GM23248 (cell line): Measurements from ENCODE around the gene TTF1. TPM values are rescaled to one million over a fixed set of nuclear protein-coding genes. Genes with fewer than 3 reads are reported as not detected.

Source experiments
- DNase-seq: peaks from one replicate; pipeline ENCODE4 v3.0.0-alpha.2; 2015
- H2AFZ ChIP-seq: fragments of 200-600 bp; sonication (generic); 2 replicates; pipeline ENCODE4 v1.6.1; 2016; ENCODE audit warnings: antibody characterized with exemption
- H3F3A ChIP-seq: fragments of 200-600 bp; sonication (generic); 2 replicates; pipeline ENCODE4 v1.6.1; 2016; ENCODE audit warnings: mild to moderate bottlenecking, antibody characterized with exemption, mixed run types; ENCODE audit not compliant: insufficient read depth
- H3K27ac ChIP-seq: fragments of 200-600 bp; sonication (generic); 2 replicates; pipeline ENCODE4 v1.5.1; 2016; ENCODE audit warnings: mild to moderate bottlenecking
- H3K27me3 ChIP-seq: fragments of 200-600 bp; sonication (generic); replicated peaks from 2 replicates; pipeline ENCODE4 v1.6.1; 2016; ENCODE audit warnings: mild to moderate bottlenecking; ENCODE audit not compliant: insufficient read depth
- H3K36me3 ChIP-seq: fragments of 200-600 bp; sonication (generic); 2 replicates; pipeline ENCODE4 v1.6.1; 2016; ENCODE audit warnings: low read depth, mild to moderate bottlenecking
- H3K4me1 ChIP-seq: fragments of 200-600 bp; sonication (generic); 2 replicates; pipeline ENCODE4 v1.6.1; 2016; ENCODE audit warnings: mild to moderate bottlenecking; ENCODE audit not compliant: insufficient read depth
- H3K4me2 ChIP-seq: fragments of 200-600 bp; sonication (generic); one replicate; pipeline ENCODE4 v1.6.1; 2016; ENCODE audit warnings: mild to moderate bottlenecking; ENCODE audit not compliant: unreplicated experiment
- H3K4me3 ChIP-seq: fragments of 200-600 bp; sonication (generic); 2 replicates; pipeline ENCODE4 v1.5.1; 2016; ENCODE audit warnings: mild to moderate bottlenecking
- H3K79me2 ChIP-seq: fragments of 200-600 bp; sonication (generic); 2 replicates; pipeline ENCODE4 v1.6.1; 2016; ENCODE audit warnings: mild to moderate bottlenecking; ENCODE audit not compliant: insufficient read depth
- H3K9ac ChIP-seq: fragments of 200-600 bp; sonication (generic); 2 replicates; pipeline ENCODE4 v1.6.1; 2016; ENCODE audit warnings: mild to moderate bottlenecking
- H3K9me2 ChIP-seq: fragments of 200-600 bp; sonication (generic); 2 replicates; pipeline ENCODE4 v1.6.1; 2016; ENCODE audit warnings: mixed run types, mild to moderate bottlenecking, moderate library complexity; ENCODE audit not compliant: insufficient read depth
- H3K9me3 ChIP-seq: fragments of 200-600 bp; sonication (generic); one replicate; pipeline ENCODE4 v1.6.1; 2017; ENCODE audit warnings: low read depth
- H4K20me1 ChIP-seq: fragments of 200-600 bp; sonication (generic); 2 replicates; pipeline ENCODE4 v1.6.0; 2016; ENCODE audit not compliant: insufficient read depth
- EZH2 ChIP-seq: fragments of 200-600 bp; sonication (generic); IDR thresholded peaks from 2 replicates; pipeline ENCODE4 v1.6.1; 2018; ENCODE audit warnings: antibody characterized with exemption, mild to moderate bottlenecking; ENCODE audit not compliant: insufficient read depth, poor library complexity, severe bottlenecking
- EZH2phosphoT487 ChIP-seq: fragments of 200-600 bp; sonication (generic); IDR thresholded peaks from 2 replicates; pipeline ENCODE4 v1.6.1; 2018; ENCODE audit warnings: antibody characterized with exemption, moderate library complexity, mild to moderate bottlenecking, low read depth; ENCODE audit not compliant: insufficient read depth
- WGBS, 2 experiments: methylation state at CpG; one replicate each; pipeline ENCODE4 v1.1.6; 2015 to 2017; ENCODE audit warnings: low lambda C conversion rate in 2 of 2, low coverage in 1 of 2; ENCODE audit errors: missing lambda C conversion rate in 2 of 2; 5-methylcytosine and 5-hydroxymethylcytosine counted together
- in situ Hi-C: fragments of 300-500 bp; cut with MboI; formaldehyde crosslinking; loops from 2 replicates; pipeline ENCODE4 v1.15.0; 2020
- polyA plus RNA-seq: library from polyadenylated mRNA; unstranded; fragments of >200 nt; fragmentation: Nextera tagmentation; extraction: Ambion mirVana; gene quantifications from 2 replicates; pipeline ENCODE4 v1.2.1, GENCODE V29; 2016
- total RNA-seq: library from RNA; depleted of rRNA; stranded (reverse); fragments of >200 nt; shearing (Covaris generic); gene quantifications from 2 replicates; pipeline ENCODE4 v1.2.3, GENCODE V29; 2014

Gene TTF1
- total and polyA plus RNA-seq, 2 experiments from 2014 or later = 5.3 to 6.7 TPM

DNA sequence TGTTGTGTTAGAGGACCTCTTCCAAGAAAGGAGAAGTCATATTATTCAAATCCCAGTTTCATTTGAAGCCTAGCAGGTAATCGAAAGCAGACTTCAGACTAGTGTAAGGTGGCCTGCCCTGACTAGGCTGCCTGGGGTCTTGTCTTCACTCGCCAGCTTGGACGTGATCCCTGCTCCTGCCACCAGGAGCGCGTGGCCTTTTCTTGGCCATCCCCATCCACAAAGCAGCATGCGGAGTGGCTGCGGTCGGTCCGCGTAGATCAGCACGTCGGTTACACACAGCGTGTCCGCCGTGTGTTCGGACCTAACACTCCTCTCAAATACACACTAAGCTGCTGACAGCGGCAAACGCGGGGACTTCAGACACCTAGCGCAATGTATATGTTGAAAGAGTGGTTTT lies 40.7 kb upstream of the TTF1 start:
- Histone ChIP-seq H3F3A (no peaks in the 10 kb centered on the region), H4K20me1 (no peaks in the 10 kb centered on the region), H3K79me2 (no peaks in the 10 kb centered on the region), H3K4me3 (no peak overlapping the region), H3K4me1 (no peaks in the 10 kb centered on the region), H3K27me3 (peaks cover 31% of the 10 kb centered on the region), H2AFZ (no peak overlapping the region), H3K4me2 (no peak overlapping the region), H3K27ac (no peak overlapping the region), H3K9me2 (no peaks in the 10 kb centered on the region), H3K36me3 (no peaks in the 10 kb centered on the region), H3K9me3 (no peaks in the 10 kb centered on the region), H3K9ac (no peak overlapping the region)
- WGBS, 2 experiments = 33 to 35% methylated on average over 20 of the region's 20 CpGs
- peak; percentile 10 for DNase-seq
- TF ChIP-seq EZH2phosphoT487 = no peak
- TF ChIP-seq EZH2 = no peak
- in situ Hi-C loops = no loop called here

- Histone ChIP-seq H3K9me3 (no peaks in the 10 kb centered on the region), H3K27me3 (peaks cover 31% of the 10 kb centered on the region), H3K4me3 (no peak overlapping the region), H3K4me1 (no peaks in the 10 kb centered on the region), H3K4me2 (no peak overlapping the region), H3K79me2 (no peaks in the 10 kb centered on the region), H3F3A (no peaks in the 10 kb centered on the region), H3K9me2 (no peaks in the 10 kb centered on the region), H4K20me1 (no peaks in the 10 kb centered on the region), H3K36me3 (no peaks in the 10 kb centered on the region), H2AFZ (no peak overlapping the region), H3K9ac (no peak overlapping the region), H3K27ac (no peak overlapping the region)
- in situ Hi-C loops = no loop called here
- 60 to 71% methylated on average over 3 of the region's 3 CpGs for WGBS, 2 experiments
- TF ChIP-seq EZH2phosphoT487 (no peak), EZH2 (no peak)
- no peak for DNase-seq
These were observed 40.2 kb upstream of the TTF1 start for GRCh38 chr9:132446887-132447286.

DNA sequence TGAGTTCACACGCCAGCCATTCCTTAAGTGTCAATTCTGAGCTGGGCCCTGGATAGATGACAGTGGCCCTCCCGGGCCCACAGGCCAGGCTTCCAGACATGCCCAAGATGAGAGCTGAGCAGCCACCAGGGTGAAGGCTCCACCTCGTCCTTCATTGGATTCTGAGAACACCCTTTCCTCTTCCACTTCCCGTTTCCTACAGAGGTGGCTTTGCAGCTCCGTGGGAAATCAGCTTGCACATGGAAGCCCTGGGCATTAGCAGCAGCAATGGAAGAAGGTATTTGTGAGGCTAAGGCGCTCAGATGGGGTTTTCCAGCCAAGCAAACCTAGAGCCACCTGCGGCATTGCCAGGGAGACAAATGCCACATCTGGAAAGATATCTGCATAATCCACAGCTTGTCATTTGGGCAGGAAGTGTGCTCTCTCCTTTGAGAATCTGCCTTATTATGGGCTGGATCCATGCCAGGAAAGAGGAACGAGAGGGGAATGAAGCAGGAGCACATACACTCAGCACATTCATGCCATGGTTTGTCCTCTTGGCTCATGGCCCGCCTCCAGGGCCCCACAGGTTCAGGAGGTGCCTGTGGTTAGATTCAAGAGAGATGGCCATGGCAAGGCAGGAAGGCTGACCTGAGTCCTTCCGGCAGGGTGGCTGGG lies 37.4 kb upstream of the TTF1 start:
- in situ Hi-C loops = no loop called here
- no peaks in the 10 kb centered on the region for H3K36me3 ChIP-seq
- H3K27ac ChIP-seq = no peak overlapping the region
- H4K20me1 ChIP-seq = no peaks in the 10 kb centered on the region
- no peaks in the 10 kb centered on the region for H3K9me3 ChIP-seq
- no peaks in the 10 kb centered on the region for H3K79me2 ChIP-seq
- H3F3A ChIP-seq = no peaks in the 10 kb centered on the region
- peaks cover 42% of the 10 kb centered on the region for H3K27me3 ChIP-seq
- TF ChIP-seq EZH2 (no peak), EZH2phosphoT487 (no peak)
- H3K4me3 ChIP-seq = no peak overlapping the region
- DNase-seq = no peak
- H3K4me1 ChIP-seq = no peaks in the 10 kb centered on the region
- H3K4me2 ChIP-seq = no peak overlapping the region
- H3K9me2 ChIP-seq = no peaks in the 10 kb centered on the region
- no peak overlapping the region for H3K9ac ChIP-seq
- H2AFZ ChIP-seq = no peak overlapping the region
- WGBS, 2 experiments = 23 to 25% methylated on average over 10 of the region's 10 CpGs

- Histone ChIP-seq H3K4me2 (no peak overlapping the region), H3K27ac (no peak overlapping the region), H3K4me1 (no peaks in the 10 kb centered on the region), H3K36me3 (no peaks in the 10 kb centered on the region), H4K20me1 (no peaks in the 10 kb centered on the region), H3F3A (no peaks in the 10 kb centered on the region), H2AFZ (no peak overlapping the region), H3K9me3 (no peaks in the 10 kb centered on the region), H3K9ac (no peak overlapping the region), H3K27me3 (peaks cover 44% of the 10 kb centered on the region), H3K9me2 (no peaks in the 10 kb centered on the region), H3K4me3 (no peak overlapping the region), H3K79me2 (no peaks in the 10 kb centered on the region)
- WGBS, 2 experiments = 15 to 16% methylated on average over 10 of the region's 10 CpGs
- TF ChIP-seq EZH2phosphoT487 = no peak
- TF ChIP-seq EZH2 = no peak
- in situ Hi-C loops = no loop called here
- DNase-seq = no peak
These were observed 34.8 kb upstream of the TTF1 start for GRCh38 chr9:132441404-132441803.

- no peaks in the 10 kb centered on the region for H3K4me1 ChIP-seq
- H3K36me3 ChIP-seq = no peaks in the 10 kb centered on the region
- no peak for DNase-seq
- H2AFZ ChIP-seq = no peak overlapping the region
- no peak overlapping the region for H3K4me2 ChIP-seq
- TF ChIP-seq EZH2 (no peak), EZH2phosphoT487 (no peak)
- no peaks in the 10 kb centered on the region for H4K20me1 ChIP-seq
- H3K9me2 ChIP-seq = no peaks in the 10 kb centered on the region
- in situ Hi-C loops = no loop called here
- no peak overlapping the region for H3K4me3 ChIP-seq
- no peaks in the 10 kb centered on the region for H3F3A ChIP-seq
- no peak overlapping the region for H3K9ac ChIP-seq
- H3K9me3 ChIP-seq = no peaks in the 10 kb centered on the region
- peaks cover 37% of the 10 kb centered on the region for H3K27me3 ChIP-seq
- H3K79me2 ChIP-seq = no peaks in the 10 kb centered on the region
- 52 to 56% methylated on average over 6 of the region's 6 CpGs for WGBS, 2 experiments
- H3K27ac ChIP-seq = no peak overlapping the region
These were observed 34.1 kb upstream of the TTF1 start for GRCh38 chr9:132440735-132441134.
